ENCODE measurements around the gene NANOG. TPM values are rescaled to one million over a fixed set of nuclear protein-coding genes. Genes with fewer than 3 reads are reported as not detected.

The NANOG gene
- total RNA-seq, 1 donor from 2014 or later: not detected

Other genes starting within 250 kb of the NANOG start
- not detected in 2 replicates for gene APOBEC1, start 123.5 kb upstream of the NANOG start, total RNA-seq
- gene GDF3, start 93.6 kb upstream of the NANOG start, total RNA-seq: not detected in 2 replicates
- not detected in 2 replicates for gene DPPA3, start 78.0 kb upstream of the NANOG start, total RNA-seq
- gene CLEC4C, start 42.0 kb upstream of the NANOG start, total RNA-seq: not detected in 2 replicates
- not detected in 2 replicates for gene NANOGNB, start 24.2 kb upstream of the NANOG start, total RNA-seq
- gene SLC2A14, start 83.5 kb downstream of the NANOG start, total RNA-seq: 2.3 TPM in 1 of 2 replicates, not detected in the other
- 5.6 and 8.7 TPM in 2 replicates for gene SLC2A3, start 146.8 kb downstream of the NANOG start, total RNA-seq
- gene FOXJ2, start 243.3 kb downstream of the NANOG start, total RNA-seq: 5.0 and 8.2 TPM in 2 replicates